Adrenal gland (tissue), 12 donors: ENCODE data around the gene CCK. TPM values are rescaled to one million over a fixed set of nuclear protein-coding genes. Genes with fewer than 3 reads are reported as not detected.
A peak's percentile ranks its signal among the peaks of the same experiment; 100 is the strongest.

Experiments
- DNase-seq, 7 donors: peaks; one replicate each; pipeline ENCODE4 v3.0.0-alpha.2; 2019 to 2020
- H3K27ac ChIP-seq, 5 donors: fragments of 200-600 bp; sonication (generic) in 4 of 5; 1 replicate in 3 of 5; 2 replicates in 2 of 5; pipeline versions ENCODE4 v1.5.1 to v1.8.0; 2016 to 2020; ENCODE audit warnings: mild to moderate bottlenecking in 1 of 5
- H3K27me3 ChIP-seq: fragments of 200-600 bp; 2 replicates; pipeline ENCODE4 v1.8.0; 2021
- H3K36me3 ChIP-seq, 2 donors: fragments of 200-600 bp; replicated peaks in 1 of 2; 1 replicate in 1 of 2; 2 replicates in 1 of 2; pipeline versions ENCODE4 v1.5.1 to v1.8.0; 2018 to 2022
- H3K4me1 ChIP-seq, 2 donors: fragments of 200-600 bp; replicated peaks in 1 of 2; 1 replicate in 1 of 2; 2 replicates in 1 of 2; pipeline versions ENCODE4 v1.5.1 to v1.8.0; 2018 to 2021
- H3K4me3 ChIP-seq, 4 donors: fragments of 200-600 bp; sonication (generic) in 3 of 4; one replicate each; pipeline ENCODE4 v1.5.1; 2016 to 2018
- H3K9me3 ChIP-seq, 3 donors: fragments of 200-600 bp; sonication (generic) in 1 of 3; replicated peaks in 1 of 3; 1 replicate in 2 of 3; 2 replicates in 1 of 3; pipeline versions ENCODE4 v1.5.1 to v1.8.0; 2016 to 2021
- CTCF ChIP-seq, 6 experiments: fragments of 450-650 bp in 4 of 6; fragments of 200-600 bp in 2 of 6; sonication (generic) in 1 of 6; IDR thresholded peaks; 1 replicate in 5 of 6; 2 replicates in 1 of 6; pipeline versions ENCODE4 v1.5.1 to v1.8.0; 2016 to 2021; ENCODE audit warnings: antibody characterized with exemption in 6 of 6, mild to moderate bottlenecking in 2 of 6, moderate library complexity in 1 of 6
- POLR2A ChIP-seq, 2 donors: fragments of 450-650 bp; IDR thresholded peaks; one replicate each; pipeline ENCODE4 v1.6.1; 2017; ENCODE audit warnings: antibody characterized with exemption in 2 of 2, mild to moderate bottlenecking in 2 of 2, moderate library complexity in 1 of 2
- WGBS, 4 donors: extraction: QIAGEN DNeasy Blood & Tissue Kit in 2 of 4; methylation state at CpG; one replicate each; pipeline versions ENCODE4 v1.1.5 to v1.1.7; 2013 to 2017; 5-methylcytosine and 5-hydroxymethylcytosine counted together
- intact Hi-C, 2 donors: fragments of 100-400 bp; cut with DNase I; formaldehyde crosslinking; loops; one replicate each; pipeline versions ENCODE4 v1.14.1 to v1.15.0; 2022 to 2023
- polyA plus RNA-seq, 3 donors: library from polyadenylated mRNA; stranded (reverse); fragments of 200-250 nt in 2 of 3; fragments of 350-450 nt in 1 of 3; fragmentation: Illumina TruSeq in 1 of 3; extraction: RNeasy Lipid Tissue Mini Kit (QIAGEN cat#74804) in 1 of 3; gene quantifications; one replicate each; pipeline ENCODE4 v1.2.3, GENCODE V29; 2013 to 2014
- total RNA-seq, 9 donors: library from RNA; depleted of rRNA in 4 of 9; stranded (reverse); fragments of >200 nt in 4 of 9; fragments of 120-200 nt in 1 of 9; fragmentation: NEBNext Ultra II Directional in 1 of 9; extraction: Animal tissue kit (Norgen Biotek cat#: 25700) in 1 of 9; gene quantifications; one replicate each; pipeline versions ENCODE4 v1.1.0 to v1.2.4, GENCODE V29; 2013 to 2023
- donor health status: healthy with polysubstance abuse.
- donor health status: Bipolar disorder and iron deficiency.
- donor health status: DM: yes; HTN: yes; CAD: no.
- donor health status: DM: no; HTN: no; CAD: no.
- donor health status: DM: no; HTN: no; CAD: no.
- donor health status: DM: yes; HTN: yes; CAD: no.

CCK gene
- total and polyA plus RNA-seq, 12 donors: 0.13 to 5.5 (median 0.59) TPM; not detected in 4

- Histone ChIP-seq H3K4me1 (peaks cover 0 to 14% of the 10 kb centered on the region in 2 donors), H3K27ac (no peak overlapping the region), H3K36me3 (no peaks in the 10 kb centered on the region), H3K27me3 (peaks cover 37% of the 10 kb centered on the region), H3K4me3 (peak overlapping the region in 1 of 4 donors; percentile 9), H3K9me3 (no peaks in the 10 kb centered on the region)
- DNase-seq: peak in 1 of 7 donors; percentile 14
- 9 to 11% (median 11%) methylated on average over 12 to 60 of the region's 60 CpGs for WGBS, 4 donors
- TF ChIP-seq CTCF (IDR thresholded peaks at IDR 0.05) (no peak), POLR2A (IDR thresholded peaks at IDR 0.05) (no peak)
- intact Hi-C loops: no loop called here
These were observed 660 bp downstream of the CCK start for GRCh38 chr3:42265059-42265991.

- Histone ChIP-seq H3K4me1 (peaks cover 0 to 14% of the 10 kb centered on the region in 2 donors), H3K4me3 (peak overlapping the region in 1 of 4 donors; percentile 9), H3K27me3 (peaks cover 37% of the 10 kb centered on the region), H3K36me3 (no peaks in the 10 kb centered on the region), H3K27ac (no peak overlapping the region), H3K9me3 (no peaks in the 10 kb centered on the region)
- no peak for TF ChIP-seq POLR2A (IDR thresholded peaks at IDR 0.05)
- TF ChIP-seq CTCF (IDR thresholded peaks at IDR 0.05): no peak
- intact Hi-C loops: no loop called here
- peak in 4 of 7 donors; percentile 16 to 56 (median 33) for DNase-seq
- WGBS, 4 donors: 9 to 11% (median 10%) methylated on average over 27 to 37 of the region's 37 CpGs
These were observed 1.5 kb downstream of the CCK start for GRCh38 chr3:42264399-42265058.

GRCh38 chr3:42263354-42264346 is 2.3 kb downstream of the CCK start:
- no peaks in the 10 kb centered on the region for H3K9me3 ChIP-seq
- no peaks in the 10 kb centered on the region for H3K36me3 ChIP-seq
- intact Hi-C loops: no loop called here
- H3K4me3 ChIP-seq: peak overlapping the region in 1 of 4 donors; percentile 1
- H3K27me3 ChIP-seq: peaks cover 37% of the 10 kb centered on the region
- no peak for DNase-seq
- TF ChIP-seq CTCF (IDR thresholded peaks at IDR 0.05) (no peak), POLR2A (IDR thresholded peaks at IDR 0.05) (no peak)
- 9 to 17% (median 13%) methylated on average over 25 to 56 of the region's 56 CpGs for WGBS, 4 donors
- H3K27ac ChIP-seq: no peak overlapping the region
- peaks cover 0 to 14% of the 10 kb centered on the region in 2 donors for H3K4me1 ChIP-seq
